B cell (primary cell): ENCODE measurements around the gene SDHAF4. TPM values are rescaled to one million over a fixed set of nuclear protein-coding genes. Genes with fewer than 3 reads are reported as not detected.

Experiments used
- ATAC-seq: fragments of 200-7000 bp; cut with Tn5 transposase; one replicate; pipeline ENCODE4 v1.10.0; 2021; ENCODE audit warnings: low read depth, mild to moderate bottlenecking, moderate number of reproducible peaks, moderate library complexity
- CTCF ChIA-PET: fragments of 350-600 bp; sonication (Branson Sonifier 250); formaldehyde crosslinking; loops from one replicate; lab custom pipeline; 2021; ENCODE audit warnings: antibody characterized with exemption, inconsistent platforms; lab: Charles Lee
- POLR2A ChIA-PET: fragments of 350-600 bp; sonication (Branson Sonifier 250); formaldehyde crosslinking; loops from one replicate; lab custom pipeline; 2021; ENCODE audit warnings: antibody characterized with exemption; lab: Charles Lee
- DNase-seq: peaks from one replicate; pipeline ENCODE4 v3.0.0; 2013
- H2AFZ ChIP-seq: 2 replicates; pipeline ENCODE4 v1.6.1; 2012; ENCODE audit warnings: mild to moderate bottlenecking, low read depth, low read length; ENCODE audit not compliant: insufficient read depth, poor library complexity, severe bottlenecking
- H3K27ac ChIP-seq, 2 donors: 1 replicate in 1 of 2; 2 replicates in 1 of 2; pipeline ENCODE4 v1.5.1; 2012 to 2013; ENCODE audit warnings: low read length in 2 of 2, mild to moderate bottlenecking in 2 of 2, moderate library complexity in 1 of 2
- H3K27me3 ChIP-seq, 4 experiments: fragments of 200-600 bp in 1 of 4; sonication (generic) in 1 of 4; replicated peaks in 1 of 4; 1 replicate in 2 of 4; 2 replicates in 2 of 4; pipeline versions ENCODE4 v1.6.1 to v1.7.0; 2013 to 2016; ENCODE audit warnings: low read length in 3 of 4, mild to moderate bottlenecking in 2 of 4, mixed read lengths in 1 of 4, moderate library complexity in 1 of 4; ENCODE audit not compliant: insufficient read depth in 4 of 4, control insufficient read depth in 3 of 4; ENCODE audit errors: control extremely low read depth in 1 of 4
- H3K36me3 ChIP-seq, 2 experiments: replicated peaks in 1 of 2; 1 replicate in 1 of 2; 2 replicates in 1 of 2; pipeline versions ENCODE4 v1.6.1 to v1.7.1; 2013; ENCODE audit warnings: low read length in 1 of 2; ENCODE audit not compliant: insufficient read depth in 2 of 2, control insufficient read depth in 1 of 2; ENCODE audit errors: control extremely low read depth in 1 of 2, extremely low read depth in 1 of 2
- H3K4me1 ChIP-seq, 2 donors: fragments of 200-600 bp in 1 of 2; sonication (generic) in 1 of 2; 1 replicate in 1 of 2; 2 replicates in 1 of 2; pipeline versions ENCODE4 v1.5.1 to v1.6.1; 2013 to 2017; ENCODE audit warnings: low read length in 2 of 2; ENCODE audit not compliant: control insufficient read depth in 2 of 2, insufficient read depth in 2 of 2
- H3K4me2 ChIP-seq: replicated peaks from 2 replicates; pipeline ENCODE3; 2012; ENCODE audit warnings: mild to moderate bottlenecking, low read depth, low read length; ENCODE audit not compliant: poor library complexity, severe bottlenecking
- H3K4me3 ChIP-seq, 5 experiments: fragments of 200-600 bp in 1 of 5; sonication (generic) in 1 of 5; 1 replicate in 3 of 5; 2 replicates in 2 of 5; pipeline versions ENCODE4 v1.5.1 to v1.7.0; 2011 to 2016; ENCODE audit warnings: low read length in 4 of 5, mild to moderate bottlenecking in 4 of 5, low read depth in 2 of 5, control low read depth in 1 of 5, moderate library complexity in 1 of 5; ENCODE audit not compliant: insufficient read depth in 1 of 5; ENCODE audit errors: control extremely low read depth in 1 of 5, extremely low read depth in 1 of 5
- H3K79me2 ChIP-seq: fragments of 200-600 bp; sonication (generic); one replicate; pipeline ENCODE4 v1.6.0; 2016; ENCODE audit warnings: low read length; ENCODE audit not compliant: control insufficient read depth, insufficient read depth
- H3K9ac ChIP-seq: fragments of 200-600 bp; sonication (generic); 2 replicates; pipeline ENCODE4 v1.6.1; 2017; ENCODE audit warnings: mild to moderate bottlenecking, low read length, moderate library complexity
- H3K9me3 ChIP-seq, 3 donors: one replicate each; pipeline versions ENCODE4 v1.6.1 to v1.7.1; 2013; ENCODE audit warnings: low read length in 2 of 3; ENCODE audit not compliant: control insufficient read depth in 2 of 3, insufficient read depth in 1 of 3; ENCODE audit errors: control extremely low read depth in 1 of 3
- H4K20me1 ChIP-seq: 2 replicates; pipeline ENCODE4 v1.6.0; 2012; ENCODE audit warnings: mild to moderate bottlenecking, low read length; ENCODE audit not compliant: insufficient read depth, control insufficient read depth, poor library complexity, severe bottlenecking
- H3K27ac Mint-ChIP-seq: one replicate; pipeline ENCODE4 v1.8.0; 2021; ENCODE audit warnings: mixed read lengths
- H3K27me3 Mint-ChIP-seq: one replicate; pipeline ENCODE4 v1.8.0; 2021; ENCODE audit warnings: mixed read lengths
- H3K4me1 Mint-ChIP-seq: one replicate; pipeline ENCODE4 v1.8.0; 2021; ENCODE audit warnings: mixed read lengths
- H3K4me3 Mint-ChIP-seq: one replicate; pipeline ENCODE4 v1.8.0; 2021; ENCODE audit warnings: mixed read lengths
- H3K9me3 Mint-ChIP-seq: one replicate; pipeline ENCODE4 v1.8.0; 2022; ENCODE audit warnings: mixed read lengths; ENCODE audit not compliant: insufficient read depth
- CTCF ChIP-seq: fragments of 200-600 bp; IDR thresholded peaks from one replicate; pipeline ENCODE4 v1.8.0; 2022; ENCODE audit warnings: antibody characterized with exemption, mild to moderate bottlenecking
- EZH2 ChIP-seq: IDR thresholded peaks from 2 replicates; pipeline ENCODE4 v1.6.1; 2012; ENCODE audit warnings: borderline replicate concordance, low read depth, mild to moderate bottlenecking, moderate library complexity, low read length; ENCODE audit not compliant: insufficient read depth, poor library complexity, severe bottlenecking
- WGBS: methylation state at CpG from one replicate; pipeline ENCODE4 v1.1.5; 2013; ENCODE audit warnings: missing lambda C conversion rate; ENCODE audit not compliant: insufficient coverage; 5-methylcytosine and 5-hydroxymethylcytosine counted together
- intact Hi-C: fragments of 100-400 bp; cut with micrococcal nuclease; formaldehyde crosslinking; loops from one replicate; pipeline ENCODE4 v1.10.0; 2022
- polyA plus RNA-seq: library from polyadenylated mRNA; depleted of rRNA; stranded (reverse); fragments of >200 nt; gene quantifications from 2 replicates; pipeline ENCODE4 v1.2.3, GENCODE V29; 2012
- total RNA-seq, 2 donors: library from RNA; stranded (reverse); fragments of 120-200 nt in 1 of 2; gene quantifications; 1 replicate in 1 of 2; 2 replicates in 1 of 2; pipeline versions ENCODE4 v1.2.3 to v1.2.4, GENCODE V29; 2013 to 2022

The SDHAF4 gene
- total and polyA plus RNA-seq, 2 donors (not counting 1 experiment from before 2014, with no cell fraction given) = 3.8 to 15.4 TPM

- Mint-ChIP-seq H3K4me3 (no peak overlapping the region), H3K9me3 (no peaks in the 10 kb centered on the region), H3K27ac (no peak overlapping the region), H3K4me1 (peaks cover 4% of the 10 kb centered on the region), H3K27me3 (no peaks in the 10 kb centered on the region)
- Histone ChIP-seq H3K27ac (no peak overlapping the region), H4K20me1 (no peaks in the 10 kb centered on the region), H3K79me2 (no peaks in the 10 kb centered on the region), H3K36me3 (peaks cover 3 to 9% of the 10 kb centered on the region in 2 experiments), H3K27me3 (no peaks in the 10 kb centered on the region), H3K9me3 (no peaks in the 10 kb centered on the region), H3K9ac (no peak overlapping the region), H3K4me3 (no peak overlapping the region), H2AFZ (no peak overlapping the region), H3K4me2 (no peak overlapping the region), H3K4me1 (no peaks in the 10 kb centered on the region)
- CTCF ChIA-PET = no interaction called here
- intact Hi-C loops = no loop called here
- TF ChIP-seq EZH2 (no peak), CTCF (no peak)
- no peak for ATAC-seq
- POLR2A ChIA-PET = no interaction called here
- no peak for DNase-seq
- no CpG with 5 or more reads among the region's 1 CpG for WGBS
Measured at GRCh38 chr6:70538376-70538775, 28.4 kb upstream of the SDHAF4 start.

GRCh38 chr6:70547313-70547712, 19.4 kb upstream of the SDHAF4 start:
- no peak for ATAC-seq
- Histone ChIP-seq H3K27me3 (no peaks in the 10 kb centered on the region), H3K9ac (no peak overlapping the region), H3K4me1 (no peaks in the 10 kb centered on the region), H2AFZ (no peak overlapping the region), H4K20me1 (no peaks in the 10 kb centered on the region), H3K27ac (no peak overlapping the region), H3K4me3 (no peak overlapping the region), H3K79me2 (no peaks in the 10 kb centered on the region), H3K9me3 (no peaks in the 10 kb centered on the region), H3K4me2 (no peak overlapping the region), H3K36me3 (no peaks in the 10 kb centered on the region)
- Mint-ChIP-seq H3K27ac (no peak overlapping the region), H3K4me3 (no peak overlapping the region), H3K9me3 (no peaks in the 10 kb centered on the region), H3K4me1 (no peaks in the 10 kb centered on the region), H3K27me3 (no peaks in the 10 kb centered on the region)
- intact Hi-C loops = loop anchor here (2.0 kb wide), 1 partner anchor 139 kb away; no protein-coding TSS in a partner anchor
- TF ChIP-seq CTCF (no peak), EZH2 (no peak)
- POLR2A ChIA-PET = no interaction called here
- DNase-seq = no peak
- CTCF ChIA-PET = interaction anchor here (1.5 to 3.5 kb wide), 2 partner anchors 20 to 139 kb away, joined by 3 to 20 read pairs; no protein-coding TSS in a partner anchor
